Psoas muscle (tissue), 8 donors: ENCODE results near the gene ATF7IP2. TPM values are rescaled to one million over a fixed set of nuclear protein-coding genes. Genes with fewer than 3 reads are reported as not detected.

Experiments used
- ATAC-seq, 4 donors: fragments of 200-7000 bp; cut with Tn5 transposase; one replicate each; pipeline ENCODE4 v1.9.1; 2020; ENCODE audit warnings: moderate library complexity in 3 of 4, mild to moderate bottlenecking in 2 of 4
- DNase-seq, 2 donors: peaks; one replicate each; pipeline ENCODE4 v3.0.0-alpha.2; 2020
- H3K27ac ChIP-seq: fragments of 200-600 bp; one replicate; pipeline ENCODE4 v1.8.0; 2022
- H3K27me3 ChIP-seq, 3 donors: fragments of 200-600 bp in 1 of 3; one replicate each; pipeline versions ENCODE4 v1.6.1 to v1.8.0; 2013 to 2022; ENCODE audit warnings: low read length in 2 of 3, mild to moderate bottlenecking in 2 of 3, moderate library complexity in 1 of 3; ENCODE audit not compliant: insufficient read depth in 3 of 3
- H3K36me3 ChIP-seq, 2 donors: fragments of 200-600 bp in 1 of 2; one replicate each; pipeline versions ENCODE4 v1.6.1 to v1.8.0; 2013 to 2022; ENCODE audit warnings: low read depth in 1 of 2, mild to moderate bottlenecking in 1 of 2, moderate library complexity in 1 of 2; ENCODE audit not compliant: insufficient read depth in 1 of 2
- H3K4me1 ChIP-seq: fragments of 200-600 bp; one replicate; pipeline ENCODE4 v1.8.0; 2022
- H3K4me3 ChIP-seq: fragments of 200-600 bp; one replicate; pipeline ENCODE4 v1.8.0; 2022; ENCODE audit warnings: mild to moderate bottlenecking
- H3K9me3 ChIP-seq: fragments of 200-600 bp; one replicate; pipeline ENCODE4 v1.8.0; 2022
- WGBS, 3 donors: extraction: QIAGEN DNeasy Blood & Tissue Kit; methylation state at CpG; one replicate each; pipeline versions ENCODE4 v1.1.6 to v1.1.7; 2013; 5-methylcytosine and 5-hydroxymethylcytosine counted together
- intact Hi-C, 2 donors: fragments of 100-400 bp; cut with DNase I; formaldehyde crosslinking; loops; one replicate each; pipeline versions ENCODE4 v1.11.0 to v1.14.2; 2022
- polyA plus RNA-seq, 3 donors: library from polyadenylated mRNA; stranded (reverse); fragments of 200-250 nt; gene quantifications; one replicate each; pipeline ENCODE4 v1.2.3, GENCODE V29; 2013
- total RNA-seq, 4 donors: library from RNA; stranded (reverse); fragmentation: NEBNext Ultra II Directional in 2 of 4; extraction: Animal tissue kit (Norgen Biotek cat#: 25700) in 2 of 4; gene quantifications; one replicate each; pipeline versions ENCODE4 v1.2.1 to v1.2.4, GENCODE V29; 2021 to 2023
- TF ChIP-seq, protein P1 (sequence below): fragments of 200-600 bp; IDR thresholded peaks from one replicate; pipeline ENCODE4 v1.8.0; 2022; ENCODE audit warnings: antibody characterized with exemption
- donor health status: healthy with polysubstance abuse.
- donor health status: DM: no; HTN: no; CAD: no; lungs with moderate emphysema.
- donor health status: Bipolar disorder and iron deficiency.
- donor health status: healthy.
- donor health status: DM: yes; HTN: yes; CAD: no.
- donor health status: DM: no; HTN: no; CAD: no.
- donor health status: DM: no; HTN: no; CAD: no.
- donor health status: DM: yes; HTN: yes; CAD: no.

Gene ATF7IP2
- total and polyA plus RNA-seq, 7 donors, result 0.89 to 5.1 (median 2.5) TPM

DNA sequence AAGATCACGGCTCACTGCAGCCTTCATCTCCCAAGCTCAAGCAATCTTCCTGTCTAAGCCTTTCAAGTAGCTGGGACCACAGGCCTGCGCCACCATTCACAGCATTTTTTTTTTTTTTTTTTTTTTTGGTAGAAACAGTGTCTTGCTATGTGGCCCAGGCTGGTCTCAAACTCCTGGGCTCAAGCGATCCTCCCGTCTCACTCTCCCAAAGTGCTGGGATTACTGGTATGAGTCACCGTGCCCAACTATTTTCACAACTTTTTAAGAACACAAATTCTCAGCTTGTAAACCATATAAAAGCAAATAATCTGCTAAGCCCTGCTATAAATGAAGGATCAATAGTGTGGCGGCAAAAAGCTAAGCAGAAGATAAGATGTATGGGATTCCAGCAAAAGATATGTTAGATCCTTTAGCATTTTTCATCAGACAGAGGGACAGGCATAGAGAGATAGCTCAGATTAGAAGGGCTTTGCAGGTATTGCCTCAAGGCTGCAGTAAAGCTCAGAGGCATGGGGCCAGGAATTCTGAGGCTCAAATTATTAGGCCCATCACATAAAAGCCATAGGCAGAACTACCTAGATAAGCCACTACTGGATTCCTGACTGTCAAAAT lies 139.5 kb downstream of the ATF7IP2 start:
- no peaks in the 10 kb centered on the region for H3K27me3 ChIP-seq
- WGBS, 3 donors, result 94 to 95% (median 94%) methylated on average over 6 of the region's 6 CpGs
- DNase-seq, result no peak
- peaks cover 0 to 2% of the 10 kb centered on the region in 2 donors for H3K36me3 ChIP-seq
- H3K9me3 ChIP-seq, result no peaks in the 10 kb centered on the region
- H3K4me3 ChIP-seq, result no peak overlapping the region
- TF ChIP-seq, protein P1, sequence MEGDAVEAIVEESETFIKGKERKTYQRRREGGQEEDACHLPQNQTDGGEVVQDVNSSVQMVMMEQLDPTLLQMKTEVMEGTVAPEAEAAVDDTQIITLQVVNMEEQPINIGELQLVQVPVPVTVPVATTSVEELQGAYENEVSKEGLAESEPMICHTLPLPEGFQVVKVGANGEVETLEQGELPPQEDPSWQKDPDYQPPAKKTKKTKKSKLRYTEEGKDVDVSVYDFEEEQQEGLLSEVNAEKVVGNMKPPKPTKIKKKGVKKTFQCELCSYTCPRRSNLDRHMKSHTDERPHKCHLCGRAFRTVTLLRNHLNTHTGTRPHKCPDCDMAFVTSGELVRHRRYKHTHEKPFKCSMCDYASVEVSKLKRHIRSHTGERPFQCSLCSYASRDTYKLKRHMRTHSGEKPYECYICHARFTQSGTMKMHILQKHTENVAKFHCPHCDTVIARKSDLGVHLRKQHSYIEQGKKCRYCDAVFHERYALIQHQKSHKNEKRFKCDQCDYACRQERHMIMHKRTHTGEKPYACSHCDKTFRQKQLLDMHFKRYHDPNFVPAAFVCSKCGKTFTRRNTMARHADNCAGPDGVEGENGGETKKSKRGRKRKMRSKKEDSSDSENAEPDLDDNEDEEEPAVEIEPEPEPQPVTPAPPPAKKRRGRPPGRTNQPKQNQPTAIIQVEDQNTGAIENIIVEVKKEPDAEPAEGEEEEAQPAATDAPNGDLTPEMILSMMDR, result no peak
- H3K4me1 ChIP-seq, result no peaks in the 10 kb centered on the region
- no peak for ATAC-seq
- intact Hi-C loops, result loop anchor here (5.0 to 10.0 kb wide), 3 partner anchors 49 to 139 kb away; no protein-coding TSS in a partner anchor
- no peak overlapping the region for H3K27ac ChIP-seq

DNA sequence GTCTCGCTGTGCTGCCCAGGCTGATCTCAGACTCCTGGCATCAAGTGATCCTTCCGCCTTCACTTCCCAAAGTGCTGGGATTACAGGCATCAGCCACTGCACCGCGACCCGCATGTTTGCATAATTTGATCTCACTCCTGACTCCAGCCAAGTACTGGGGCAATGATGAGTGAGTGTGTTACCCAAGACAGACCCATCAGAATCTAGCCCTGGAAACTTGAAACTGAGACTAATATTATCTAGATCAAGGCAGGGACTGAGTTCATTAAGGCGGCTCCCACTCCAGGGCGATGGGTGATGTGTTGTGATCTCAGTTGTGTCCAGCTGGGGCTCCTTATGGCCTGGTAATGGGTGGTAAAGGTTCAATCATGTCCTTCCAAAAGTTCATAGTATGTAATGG lies 141.1 kb downstream of the ATF7IP2 start:
- DNase-seq (no peak), ATAC-seq (peak; percentile 69 to 75 (median 73))
- intact Hi-C loops, result loop anchor here (5.0 to 10.0 kb wide), 3 partner anchors 48 to 138 kb away; no protein-coding TSS in a partner anchor
- Histone ChIP-seq H3K4me1 (peaks cover 4% of the 10 kb centered on the region), H3K9me3 (no peaks in the 10 kb centered on the region), H3K27ac (peak overlapping the region; percentile 48), H3K36me3 (peaks cover 2 to 3% of the 10 kb centered on the region in 2 donors), H3K27me3 (no peaks in the 10 kb centered on the region), H3K4me3 (no peak overlapping the region)
- TF ChIP-seq, protein P1, result no peak
- WGBS, 3 donors, result 39 to 77% (median 42%) methylated on average over 7 of the region's 7 CpGs

DNA sequence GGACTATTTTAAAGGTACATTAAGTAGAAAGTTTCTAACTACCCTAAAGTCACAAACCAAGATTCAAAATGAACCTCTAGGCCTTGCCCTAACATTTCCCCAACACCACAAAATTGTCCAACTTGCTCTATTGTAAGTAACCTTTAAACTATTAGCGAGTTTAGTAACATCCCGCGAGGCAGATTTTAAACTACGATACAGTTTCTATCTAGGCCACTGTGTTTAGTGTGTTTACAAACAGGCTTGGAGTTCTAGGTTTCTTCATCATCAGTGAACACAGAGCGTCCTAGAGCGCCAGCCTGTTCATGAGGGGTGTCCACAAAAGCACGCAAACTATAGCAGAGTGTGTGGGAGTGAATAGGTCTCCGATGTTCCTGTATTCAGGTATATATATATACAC lies 142.8 kb downstream of the ATF7IP2 start:
- DNase-seq (no peak), ATAC-seq (no peak)
- H3K9me3 ChIP-seq, result no peaks in the 10 kb centered on the region
- H3K36me3 ChIP-seq, result peaks cover 1 to 8% of the 10 kb centered on the region in 2 donors
- H3K27me3 ChIP-seq, result no peaks in the 10 kb centered on the region
- peaks cover 10% of the 10 kb centered on the region for H3K4me1 ChIP-seq
- TF ChIP-seq, protein P1, result no peak
- 95 to 97% (median 97%) methylated on average over 8 of the region's 8 CpGs for WGBS, 3 donors
- no peak overlapping the region for H3K4me3 ChIP-seq
- intact Hi-C loops, result loop anchor here (5.0 to 10.0 kb wide), 3 partner anchors 46 to 136 kb away; no protein-coding TSS in a partner anchor
- no peak overlapping the region for H3K27ac ChIP-seq

DNA sequence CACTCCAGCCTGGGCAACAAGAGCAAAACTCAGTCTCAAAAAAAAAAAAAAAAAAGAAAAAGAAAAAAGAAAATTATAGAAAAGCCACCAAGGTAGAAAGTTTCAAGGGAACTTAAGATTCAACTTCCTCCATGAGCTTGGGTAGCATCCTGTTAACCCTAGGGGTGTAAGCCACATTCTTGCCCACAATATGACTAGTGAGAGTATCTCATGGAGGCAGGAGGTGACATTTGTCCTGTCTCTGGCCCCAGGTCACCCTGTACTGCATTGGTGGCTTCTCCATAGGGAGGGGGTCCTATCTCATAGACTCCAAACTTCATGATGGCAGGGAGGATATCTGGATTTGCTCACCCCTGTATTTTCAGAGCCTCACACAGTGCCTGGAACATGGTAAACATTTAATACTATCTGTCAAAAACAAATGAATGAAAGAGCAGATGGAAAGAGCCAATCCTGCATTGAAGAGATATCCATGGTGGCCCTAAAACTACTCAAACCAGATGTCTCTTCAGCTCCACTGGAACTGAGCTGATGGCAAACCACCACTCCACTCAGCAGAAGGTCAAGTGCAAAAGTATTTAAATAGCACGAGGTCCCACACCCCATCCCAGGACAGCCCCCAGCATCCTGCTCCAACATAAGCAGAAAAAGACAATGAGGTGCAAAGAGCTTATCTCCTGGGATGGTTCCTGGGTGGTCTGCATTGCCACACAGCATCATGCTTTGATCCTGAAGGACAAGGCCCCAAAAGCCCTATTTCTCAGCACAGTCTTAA lies 144.2 kb downstream of the ATF7IP2 start:
- intact Hi-C loops, result loop anchor here (5.0 to 10.0 kb wide), 4 partner anchors 45 to 392 kb away; no protein-coding TSS in a partner anchor
- Histone ChIP-seq H3K4me3 (no peak overlapping the region), H3K27me3 (no peaks in the 10 kb centered on the region), H3K27ac (peak overlapping the region; percentile 41), H3K4me1 (peaks cover 19% of the 10 kb centered on the region), H3K9me3 (no peaks in the 10 kb centered on the region), H3K36me3 (peaks cover 0 to 12% of the 10 kb centered on the region in 2 donors)
- ATAC-seq (no peak), DNase-seq (no peak)
- WGBS, 3 donors, result 29 to 56% (median 49%) methylated on average over 1 of the region's 1 CpG
- TF ChIP-seq, protein P1, result no peak
